ENCODE data around the gene SNRK.
A peak's percentile ranks its signal among the peaks of the same experiment; 100 is the strongest.

The SNRK gene

GRCh38 chr3:43284171-43284570, 2.2 kb upstream of the SNRK start:
- H3K27me3 ChIP-seq (ENCODE audit: insufficient read depth, low read length): peaks cover 11% of the 10 kb centered on the region
- H3K36me3 ChIP-seq (ENCODE audit: insufficient read depth, low read length): no peaks in the 10 kb centered on the region
- H3K9me3 ChIP-seq (ENCODE audit: low read length): no peaks in the 10 kb centered on the region
- no peak overlapping the region for H3K4me3 ChIP-seq (ENCODE audit: low read length)
- no peak overlapping the region for H2AFZ ChIP-seq (ENCODE audit: low read depth, low read length)
- peaks cover 18% of the 10 kb centered on the region for H3K4me1 ChIP-seq (ENCODE audit: insufficient read depth, low read length)

- H3K36me3 ChIP-seq (ENCODE audit: insufficient read depth, low read length): peaks cover 7% of the 10 kb centered on the region
- peaks cover 18% of the 10 kb centered on the region for H3K4me1 ChIP-seq (ENCODE audit: insufficient read depth, low read length)
- H3K9me3 ChIP-seq (ENCODE audit: low read length): no peaks in the 10 kb centered on the region
- H2AFZ ChIP-seq (ENCODE audit: low read depth, low read length): peak overlapping the region; percentile 85
- peak overlapping the region; percentile 78 for H3K4me3 ChIP-seq (ENCODE audit: low read length)
- peaks cover 7% of the 10 kb centered on the region for H3K27me3 ChIP-seq (ENCODE audit: insufficient read depth, low read length)
Measured at GRCh38 chr3:43285644-43286043, 696 bp upstream of the SNRK start.

- peak overlapping the region; percentile 66 for H2AFZ ChIP-seq (ENCODE audit: low read depth, low read length)
- H3K36me3 ChIP-seq (ENCODE audit: insufficient read depth, low read length): peaks cover 7% of the 10 kb centered on the region
- no peaks in the 10 kb centered on the region for H3K9me3 ChIP-seq (ENCODE audit: low read length)
- peaks cover 7% of the 10 kb centered on the region for H3K27me3 ChIP-seq (ENCODE audit: insufficient read depth, low read length)
- H3K4me3 ChIP-seq (ENCODE audit: low read length): peak overlapping the region; percentile 78
- peaks cover 20% of the 10 kb centered on the region for H3K4me1 ChIP-seq (ENCODE audit: insufficient read depth, low read length)
Measured at GRCh38 chr3:43286841-43287499, 630 bp downstream of the SNRK start.

GRCh38 chr3:43287500-43287873, 1.1 kb downstream of the SNRK start:
- Histone ChIP-seq H2AFZ (ENCODE audit: low read depth, low read length) (no peak overlapping the region), H3K9me3 (ENCODE audit: low read length) (no peaks in the 10 kb centered on the region), H3K4me3 (ENCODE audit: low read length) (peak overlapping the region; percentile 78), H3K36me3 (ENCODE audit: insufficient read depth, low read length) (peaks cover 8% of the 10 kb centered on the region), H3K27me3 (ENCODE audit: insufficient read depth, low read length) (peaks cover 7% of the 10 kb centered on the region), H3K4me1 (ENCODE audit: insufficient read depth, low read length) (peaks cover 20% of the 10 kb centered on the region)

- no peak overlapping the region for H3K4me3 ChIP-seq (ENCODE audit: low read length)
- H3K9me3 ChIP-seq (ENCODE audit: low read length): no peaks in the 10 kb centered on the region
- H2AFZ ChIP-seq (ENCODE audit: low read depth, low read length): no peak overlapping the region
- peaks cover 10% of the 10 kb centered on the region for H3K36me3 ChIP-seq (ENCODE audit: insufficient read depth, low read length)
- peaks cover 20% of the 10 kb centered on the region for H3K4me1 ChIP-seq (ENCODE audit: insufficient read depth, low read length)
- H3K27me3 ChIP-seq (ENCODE audit: insufficient read depth, low read length): peaks cover 7% of the 10 kb centered on the region
Measured at GRCh38 chr3:43288366-43288765, 2.0 kb downstream of the SNRK start.

- Histone ChIP-seq H3K27me3 (ENCODE audit: insufficient read depth, low read length) (peaks cover 7% of the 10 kb centered on the region), H3K36me3 (ENCODE audit: insufficient read depth, low read length) (peaks cover 10% of the 10 kb centered on the region), H2AFZ (ENCODE audit: low read depth, low read length) (no peak overlapping the region), H3K9me3 (ENCODE audit: low read length) (no peaks in the 10 kb centered on the region), H3K4me1 (ENCODE audit: insufficient read depth, low read length) (peaks cover 20% of the 10 kb centered on the region), H3K4me3 (ENCODE audit: low read length) (no peak overlapping the region)
Measured at GRCh38 chr3:43288850-43289249, 2.5 kb downstream of the SNRK start.

- peaks cover 20% of the 10 kb centered on the region for H3K4me1 ChIP-seq (ENCODE audit: insufficient read depth, low read length)
- no peak overlapping the region for H2AFZ ChIP-seq (ENCODE audit: low read depth, low read length)
- H3K27me3 ChIP-seq (ENCODE audit: insufficient read depth, low read length): peaks cover 7% of the 10 kb centered on the region
- peaks cover 10% of the 10 kb centered on the region for H3K36me3 ChIP-seq (ENCODE audit: insufficient read depth, low read length)
- H3K9me3 ChIP-seq (ENCODE audit: low read length): no peaks in the 10 kb centered on the region
- H3K4me3 ChIP-seq (ENCODE audit: low read length): no peak overlapping the region
Measured at GRCh38 chr3:43289401-43289800, 3.1 kb downstream of the SNRK start.

- H3K4me1 ChIP-seq (ENCODE audit: insufficient read depth, low read length): peaks cover 20% of the 10 kb centered on the region
- H3K9me3 ChIP-seq (ENCODE audit: low read length): no peaks in the 10 kb centered on the region
- peaks cover 10% of the 10 kb centered on the region for H3K36me3 ChIP-seq (ENCODE audit: insufficient read depth, low read length)
- no peak overlapping the region for H2AFZ ChIP-seq (ENCODE audit: low read depth, low read length)
- H3K4me3 ChIP-seq (ENCODE audit: low read length): no peak overlapping the region
- H3K27me3 ChIP-seq (ENCODE audit: insufficient read depth, low read length): peaks cover 6% of the 10 kb centered on the region
Measured at GRCh38 chr3:43289841-43290470, 3.6 kb downstream of the SNRK start.

- Histone ChIP-seq H3K4me1 (ENCODE audit: insufficient read depth, low read length) (peaks cover 17% of the 10 kb centered on the region), H3K36me3 (ENCODE audit: insufficient read depth, low read length) (peaks cover 10% of the 10 kb centered on the region), H3K9me3 (ENCODE audit: low read length) (no peaks in the 10 kb centered on the region)
Measured at GRCh38 chr3:43290956-43291355, 4.6 kb downstream of the SNRK start.

GRCh38 chr3:43291546-43291945, 5.2 kb downstream of the SNRK start:
- Histone ChIP-seq H3K9me3 (ENCODE audit: low read length) (no peaks in the 10 kb centered on the region), H2AFZ (ENCODE audit: low read depth, low read length) (no peak overlapping the region), H3K27me3 (ENCODE audit: insufficient read depth, low read length) (no peaks in the 10 kb centered on the region), H3K4me1 (ENCODE audit: insufficient read depth, low read length) (peaks cover 17% of the 10 kb centered on the region), H3K36me3 (ENCODE audit: insufficient read depth, low read length) (peaks cover 10% of the 10 kb centered on the region), H3K4me3 (ENCODE audit: low read length) (no peak overlapping the region)

More at GRCh38 chr3:43290956-43291355, 4.6 kb downstream of the SNRK start:
- no peak overlapping the region for H2AFZ ChIP-seq (ENCODE audit: low read depth, low read length)
- no peak overlapping the region for H3K4me3 ChIP-seq (ENCODE audit: low read length)
- no peaks in the 10 kb centered on the region for H3K27me3 ChIP-seq (ENCODE audit: insufficient read depth, low read length)

GRCh38 chr3:43294975-43295374, 8.6 kb downstream of the SNRK start:
- H3K9me3 ChIP-seq (ENCODE audit: low read length): no peaks in the 10 kb centered on the region
- peaks cover 6% of the 10 kb centered on the region for H3K36me3 ChIP-seq (ENCODE audit: insufficient read depth, low read length)
- H3K4me1 ChIP-seq (ENCODE audit: insufficient read depth, low read length): peaks cover 2% of the 10 kb centered on the region
- H3K4me3 ChIP-seq (ENCODE audit: low read length): no peak overlapping the region
- no peaks in the 10 kb centered on the region for H3K27me3 ChIP-seq (ENCODE audit: insufficient read depth, low read length)
- no peak overlapping the region for H2AFZ ChIP-seq (ENCODE audit: low read depth, low read length)

- H3K9me3 ChIP-seq (ENCODE audit: low read length): no peaks in the 10 kb centered on the region
- no peaks in the 10 kb centered on the region for H3K4me1 ChIP-seq (ENCODE audit: insufficient read depth, low read length)
- H3K36me3 ChIP-seq (ENCODE audit: insufficient read depth, low read length): peaks cover 3% of the 10 kb centered on the region
- no peak overlapping the region for H2AFZ ChIP-seq (ENCODE audit: low read depth, low read length)
- no peaks in the 10 kb centered on the region for H3K27me3 ChIP-seq (ENCODE audit: insufficient read depth, low read length)
- H3K4me3 ChIP-seq (ENCODE audit: low read length): no peak overlapping the region
Measured at GRCh38 chr3:43296565-43296964, 10.2 kb downstream of the SNRK start.

GRCh38 chr3:43298292-43298691, 12.0 kb downstream of the SNRK start:
- Histone ChIP-seq H3K4me1 (ENCODE audit: insufficient read depth, low read length) (no peaks in the 10 kb centered on the region), H3K36me3 (ENCODE audit: insufficient read depth, low read length) (peaks cover 5% of the 10 kb centered on the region), H2AFZ (ENCODE audit: low read depth, low read length) (no peak overlapping the region), H3K9me3 (ENCODE audit: low read length) (no peaks in the 10 kb centered on the region), H3K4me3 (ENCODE audit: low read length) (no peak overlapping the region), H3K27me3 (ENCODE audit: insufficient read depth, low read length) (no peaks in the 10 kb centered on the region)

GRCh38 chr3:43298761-43299160, 12.4 kb downstream of the SNRK start:
- Histone ChIP-seq H3K4me3 (ENCODE audit: low read length) (no peak overlapping the region), H3K36me3 (ENCODE audit: insufficient read depth, low read length) (peaks cover 9% of the 10 kb centered on the region), H3K9me3 (ENCODE audit: low read length) (no peaks in the 10 kb centered on the region), H3K27me3 (ENCODE audit: insufficient read depth, low read length) (no peaks in the 10 kb centered on the region), H2AFZ (ENCODE audit: low read depth, low read length) (no peak overlapping the region), H3K4me1 (ENCODE audit: insufficient read depth, low read length) (no peaks in the 10 kb centered on the region)

Measured in neuron (in vitro differentiated cells).